ENCODE results near the gene TBL1XR1. TPM values are rescaled to one million over a fixed set of nuclear protein-coding genes. Genes with fewer than 3 reads are reported as not detected.

TBL1XR1 gene
- total and polyA plus RNA-seq, 2 donors (not counting 3 experiments of a cell fraction or from before 2014, with no cell fraction given): 26.9 to 146 TPM

DNA sequence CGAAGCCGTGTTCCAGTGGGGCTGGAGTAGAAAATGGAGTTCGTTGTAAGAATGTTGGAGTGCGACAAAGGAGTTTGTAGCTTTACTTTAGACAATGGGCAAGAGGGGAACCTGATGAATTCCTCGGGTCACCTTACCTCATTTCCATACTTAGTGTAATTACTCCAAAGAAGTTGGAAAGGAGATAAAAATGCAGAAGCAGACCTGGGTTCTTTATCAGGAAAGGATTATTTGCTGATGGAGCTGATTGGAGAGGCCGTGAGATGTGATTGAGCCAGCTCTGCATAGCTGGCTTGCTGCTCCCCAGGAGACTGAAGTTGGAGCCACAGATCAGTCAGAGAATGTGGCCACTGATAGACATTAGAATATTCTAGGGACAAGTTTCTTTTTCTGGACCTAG lies 33.4 kb upstream of the TBL1XR1 start:
- Histone ChIP-seq H3K27ac (ENCODE audit: insufficient read depth, low read depth, low read length) (no peak overlapping the region), H2AFZ (ENCODE audit: low read depth, low read length) (no peak overlapping the region), H3K4me1 (ENCODE audit: control insufficient read depth, extremely low read depth, insufficient read depth, low read length) (peaks cover 7% of the 10 kb centered on the region), H4K20me1 (replicated peaks; ENCODE audit: control insufficient read depth, extremely low read depth, insufficient read depth, low read length) (no peaks in the 10 kb centered on the region), H3K36me3 (ENCODE audit: control insufficient read depth in 2 of 2, extremely low read depth in 1 of 2, insufficient read depth in 2 of 2, low read length in 2 of 2) (no peaks in the 10 kb centered on the region), H3K9me1 (replicated peaks; ENCODE audit: control insufficient read depth, extremely low read depth, insufficient read depth, low read length) (no peaks in the 10 kb centered on the region), H3K9ac (replicated peaks; ENCODE audit: extremely low read depth, insufficient read depth, low read length) (no peak overlapping the region), H3K4me3 (replicated peaks in 1 of 3; ENCODE audit: insufficient read depth in 1 of 3, low read depth in 1 of 3, low read length in 3 of 3) (no peak overlapping the region), H3K4me2 (ENCODE audit: insufficient read depth, low read length) (no peak overlapping the region), H3K79me2 (ENCODE audit: control insufficient read depth, insufficient read depth, low read length) (no peaks in the 10 kb centered on the region), H3K9me3 (replicated peaks; ENCODE audit: control insufficient read depth, insufficient read depth, low read length) (no peaks in the 10 kb centered on the region), H3K27me3 (ENCODE audit: control insufficient read depth in 2 of 2, insufficient read depth in 2 of 2, low read length in 2 of 2) (no peaks in the 10 kb centered on the region)
- intact Hi-C loops (cut with micrococcal nuclease): no loop called here
- no peak for TF ChIP-seq FOS (IDR thresholded peaks at IDR 0.05; ENCODE audit: borderline replicate concordance, insufficient read depth, low read length)
- TF ChIP-seq JUN (IDR thresholded peaks at IDR 0.05; ENCODE audit: borderline replicate concordance, insufficient read depth, insufficient read length, low read depth): no peak
- no peak for TF ChIP-seq CTCF (IDR thresholded peaks at IDR 0.05; ENCODE audit: extremely low read depth in 1 of 2, insufficient read depth in 1 of 2, low read depth in 1 of 2, low read length in 2 of 2)
- no peak for TF ChIP-seq POLR2AphosphoS5 (IDR thresholded peaks at IDR 0.05; ENCODE audit: insufficient read depth, low read depth, low read length)
- TF ChIP-seq MYC (IDR thresholded peaks at IDR 0.05; ENCODE audit: low read depth, low read length): no peak
- TF ChIP-seq MAX (IDR thresholded peaks at IDR 0.05; ENCODE audit: insufficient read depth, insufficient read length): no peak
- TF ChIP-seq POLR2A (IDR thresholded peaks at IDR 0.05; ENCODE audit: low read depth, low read length): no peak
- TF ChIP-seq EZH2 (IDR thresholded peaks at IDR 0.05; ENCODE audit: borderline replicate concordance, low read depth, low read length, severe bottlenecking): no peak
- TF ChIP-seq GATA2 (IDR thresholded peaks at IDR 0.05; ENCODE audit: insufficient read depth, insufficient read length, low read depth, low read length): no peak
- ChIA-PET CTCF (interaction anchor here (0.6 to 1.1 kb wide), 2 partner anchors 20 to 402 kb away, joined by 3 read pairs; no protein-coding TSS in a partner anchor), POLR2A (no interaction called here)
- dilution Hi-C loops (cut with MboI; ENCODE audit: extremely low pct_ligation_motif_present, low sequenced_read_pairs): no loop called here
- BruUV-seq (replicated peaks): no TSS peak
- DNase-seq (ENCODE audit: low read depth, low spot score) (no peak), FAIRE-seq (no peak)

Data from endothelial cell of umbilical vein (primary cell).